Endodermal cell (in vitro differentiated cells): ENCODE data around the gene PPP2CA. TPM values are rescaled to one million over a fixed set of nuclear protein-coding genes. Genes with fewer than 3 reads are reported as not detected.
A peak's percentile ranks its signal among the peaks of the same experiment; 100 is the strongest.

Source experiments
- DNase-seq: peaks from one replicate; pipeline ENCODE4 v3.0.0-alpha.2; 2017
- H3K27ac ChIP-seq: 2 replicates; pipeline ENCODE4 v1.5.1; 2013; ENCODE audit warnings: mild to moderate bottlenecking, low read depth, low read length, moderate library complexity
- H3K27me3 ChIP-seq: 2 replicates; pipeline ENCODE4 v1.6.1; 2013; ENCODE audit warnings: mild to moderate bottlenecking, low read length, moderate library complexity; ENCODE audit not compliant: insufficient read depth, control insufficient read depth, poor library complexity, severe bottlenecking
- H3K36me3 ChIP-seq: 2 replicates; pipeline ENCODE4 v1.7.0; 2013; ENCODE audit warnings: mild to moderate bottlenecking, low read length, moderate library complexity; ENCODE audit not compliant: control insufficient read depth, insufficient read depth
- H3K4me1 ChIP-seq: one replicate; pipeline ENCODE4 v1.7.0; 2013; ENCODE audit warnings: low read length; ENCODE audit not compliant: control insufficient read depth, insufficient read depth
- H3K4me3 ChIP-seq: 2 replicates; pipeline ENCODE4 v1.5.1; 2013; ENCODE audit warnings: mild to moderate bottlenecking, low read length, moderate library complexity
- H3K9ac ChIP-seq: 2 replicates; pipeline ENCODE4 v1.6.1; 2013; ENCODE audit warnings: mild to moderate bottlenecking, low read length, moderate library complexity; ENCODE audit not compliant: poor library complexity, severe bottlenecking; ENCODE audit errors: extremely low read depth
- H3K9me3 ChIP-seq: 2 replicates; pipeline ENCODE4 v1.6.1; 2013; ENCODE audit warnings: mild to moderate bottlenecking, low read length, moderate library complexity; ENCODE audit not compliant: control insufficient read depth
- H3K27ac Mint-ChIP-seq: 2 replicates; pipeline ENCODE4 v1.8.0; 2020; ENCODE audit warnings: mixed read lengths
- H3K27me3 Mint-ChIP-seq: 2 replicates; pipeline ENCODE4 v1.8.0; 2021; ENCODE audit warnings: mild to moderate bottlenecking, mixed read lengths; ENCODE audit not compliant: insufficient read depth
- H3K36me3 Mint-ChIP-seq: 2 replicates; pipeline ENCODE4 v1.8.0; 2020; ENCODE audit warnings: low read depth, mixed read lengths
- H3K4me1 Mint-ChIP-seq: 2 replicates; pipeline ENCODE4 v1.8.0; 2020; ENCODE audit warnings: mixed read lengths
- H3K4me3 Mint-ChIP-seq: 2 replicates; pipeline ENCODE4 v1.8.0; 2020; ENCODE audit warnings: mild to moderate bottlenecking, moderate library complexity, mixed read lengths
- H3K9me3 Mint-ChIP-seq: 2 replicates; pipeline ENCODE4 v1.8.0; 2020; ENCODE audit warnings: mild to moderate bottlenecking, mixed read lengths
- WGBS, 2 experiments: methylation state at CpG; one replicate each; pipeline versions ENCODE4 v1.1.5 to v1.1.7; 2013; ENCODE audit warnings: missing lambda C conversion rate in 2 of 2, mixed read lengths in 1 of 2; ENCODE audit not compliant: insufficient coverage in 1 of 2, insufficient read length in 1 of 2; 5-methylcytosine and 5-hydroxymethylcytosine counted together
- total RNA-seq, 2 donors: library from RNA; stranded (reverse); fragmentation: NEBNext Ultra II Directional in 1 of 2; extraction: Animal tissue kit (Norgen Biotek cat#: 25700) in 1 of 2; gene quantifications; 2 replicates in 1 of 2; 3 replicates in 1 of 2; pipeline ENCODE4 v1.2.1, GENCODE V29; 2021
- TF ChIP-seq, protein P1 (sequence below): fragments of 200-600 bp; sonication (generic); conservative IDR thresholded peaks from 2 replicates; pipeline ENCODE4 v1.5.0; 2021; ENCODE audit warnings: antibody characterized with exemption, mild to moderate bottlenecking

PPP2CA gene
- total RNA-seq, 2 donors from 2014 or later, result 174 to 185 TPM

DNA sequence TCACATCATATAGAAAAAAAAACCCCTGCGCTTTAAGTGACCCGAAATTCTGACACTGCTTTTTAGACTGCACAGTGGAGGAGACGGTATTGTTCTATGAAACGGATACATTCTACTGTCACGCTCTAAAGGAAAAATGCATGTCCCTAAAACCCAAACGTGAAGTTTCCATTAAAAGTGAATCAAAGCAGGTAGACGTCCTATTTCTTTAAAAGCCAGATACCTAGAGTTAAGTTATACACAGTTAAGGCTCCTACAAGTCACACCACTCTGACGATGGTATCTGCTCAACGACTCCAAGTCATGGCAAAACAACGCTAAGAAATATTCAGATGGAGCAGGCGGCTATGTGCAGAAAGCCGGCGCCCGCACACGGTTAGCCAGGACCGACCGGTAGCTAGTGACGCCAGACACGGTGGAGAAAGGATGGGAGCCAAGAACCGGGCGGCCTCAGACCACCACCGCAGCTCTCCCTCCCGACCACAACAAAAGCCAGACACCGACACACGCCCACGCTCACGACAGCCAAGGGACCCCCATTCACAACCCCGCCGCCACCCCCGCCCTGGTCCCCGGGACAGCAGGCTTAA, 49.9 kb downstream of the PPP2CA start:
- H3K27me3 Mint-ChIP-seq, result no peaks in the 10 kb centered on the region
- peak overlapping the region; percentile 98 for H3K4me3 Mint-ChIP-seq
- Histone ChIP-seq H3K27ac (peak overlapping the region; percentile 99), H3K36me3 (peaks cover 27% of the 10 kb centered on the region), H3K9ac (peak overlapping the region; percentile 99), H3K27me3 (no peaks in the 10 kb centered on the region), H3K4me1 (no peaks in the 10 kb centered on the region), H3K4me3 (peak overlapping the region; percentile 98), H3K9me3 (no peaks in the 10 kb centered on the region)
- peak overlapping the region; percentile 98 for H3K27ac Mint-ChIP-seq
- TF ChIP-seq, protein P1, sequence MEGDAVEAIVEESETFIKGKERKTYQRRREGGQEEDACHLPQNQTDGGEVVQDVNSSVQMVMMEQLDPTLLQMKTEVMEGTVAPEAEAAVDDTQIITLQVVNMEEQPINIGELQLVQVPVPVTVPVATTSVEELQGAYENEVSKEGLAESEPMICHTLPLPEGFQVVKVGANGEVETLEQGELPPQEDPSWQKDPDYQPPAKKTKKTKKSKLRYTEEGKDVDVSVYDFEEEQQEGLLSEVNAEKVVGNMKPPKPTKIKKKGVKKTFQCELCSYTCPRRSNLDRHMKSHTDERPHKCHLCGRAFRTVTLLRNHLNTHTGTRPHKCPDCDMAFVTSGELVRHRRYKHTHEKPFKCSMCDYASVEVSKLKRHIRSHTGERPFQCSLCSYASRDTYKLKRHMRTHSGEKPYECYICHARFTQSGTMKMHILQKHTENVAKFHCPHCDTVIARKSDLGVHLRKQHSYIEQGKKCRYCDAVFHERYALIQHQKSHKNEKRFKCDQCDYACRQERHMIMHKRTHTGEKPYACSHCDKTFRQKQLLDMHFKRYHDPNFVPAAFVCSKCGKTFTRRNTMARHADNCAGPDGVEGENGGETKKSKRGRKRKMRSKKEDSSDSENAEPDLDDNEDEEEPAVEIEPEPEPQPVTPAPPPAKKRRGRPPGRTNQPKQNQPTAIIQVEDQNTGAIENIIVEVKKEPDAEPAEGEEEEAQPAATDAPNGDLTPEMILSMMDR, result no peak
- 0 to 1% methylated on average over 7 to 31 of the region's 31 CpGs for WGBS, 2 experiments
- no peaks in the 10 kb centered on the region for H3K9me3 Mint-ChIP-seq
- peaks cover 15% of the 10 kb centered on the region for H3K4me1 Mint-ChIP-seq
- no peak for DNase-seq
- H3K36me3 Mint-ChIP-seq, result peaks cover 30% of the 10 kb centered on the region

DNA sequence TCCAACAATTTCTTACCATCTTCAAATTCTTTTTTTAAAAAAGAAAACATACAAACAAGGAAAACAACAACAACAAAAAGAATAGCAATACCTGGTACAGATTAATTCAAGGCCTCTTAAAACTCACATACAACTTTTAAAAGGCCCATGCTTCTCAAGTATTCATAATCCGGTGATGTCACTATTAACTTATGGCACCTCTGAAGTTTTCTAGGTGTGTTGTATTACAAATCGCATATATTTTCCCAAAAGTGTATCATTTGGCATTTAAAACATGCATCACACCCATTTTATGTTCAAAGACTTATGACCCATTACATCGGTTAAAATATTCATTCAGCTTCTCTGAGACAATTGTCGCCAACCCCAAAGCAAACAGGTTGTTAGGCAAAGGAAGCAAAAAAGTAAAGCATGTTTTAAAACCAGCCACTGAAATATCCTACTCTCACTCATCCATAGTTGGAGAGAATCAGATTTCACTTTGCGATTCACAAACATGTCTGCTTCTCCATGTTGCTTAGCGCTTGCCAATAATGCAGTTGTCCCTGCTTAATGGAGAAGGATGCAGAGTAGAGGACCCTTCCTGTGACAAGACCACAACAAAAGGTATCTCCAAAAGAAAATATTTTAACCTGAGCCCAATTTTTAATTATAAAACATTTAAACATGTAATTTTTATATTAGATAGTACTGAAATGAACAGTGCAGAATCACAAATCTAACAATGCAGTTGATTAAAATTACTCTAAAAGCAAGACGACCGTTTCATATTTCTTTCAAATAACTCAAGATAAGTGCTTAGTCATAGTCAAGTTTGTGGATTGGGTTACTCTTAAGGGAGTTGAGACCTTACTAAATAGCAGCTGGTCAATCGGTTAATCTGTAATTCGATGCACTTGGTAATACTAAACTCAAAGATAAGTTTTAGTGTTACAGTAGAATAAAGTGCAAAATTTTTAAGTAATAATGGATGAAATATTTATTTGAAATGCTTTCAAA, 50.7 kb downstream of the PPP2CA start:
- Mint-ChIP-seq H3K36me3 (peaks cover 38% of the 10 kb centered on the region), H3K4me3 (peak overlapping the region; percentile 98), H3K9me3 (no peaks in the 10 kb centered on the region), H3K27ac (peak overlapping the region; percentile 89), H3K27me3 (no peaks in the 10 kb centered on the region), H3K4me1 (peaks cover 15% of the 10 kb centered on the region)
- Histone ChIP-seq H3K27me3 (no peaks in the 10 kb centered on the region), H3K36me3 (peaks cover 36% of the 10 kb centered on the region), H3K4me3 (peak overlapping the region; percentile 98), H3K27ac (peak overlapping the region; percentile 99), H3K4me1 (no peaks in the 10 kb centered on the region), H3K9me3 (no peaks in the 10 kb centered on the region), H3K9ac (peak overlapping the region; percentile 99)
- WGBS, 2 experiments, result 36 to 38% methylated on average over 3 to 10 of the region's 10 CpGs
- TF ChIP-seq, protein P1, result no peak
- no peak for DNase-seq

DNA sequence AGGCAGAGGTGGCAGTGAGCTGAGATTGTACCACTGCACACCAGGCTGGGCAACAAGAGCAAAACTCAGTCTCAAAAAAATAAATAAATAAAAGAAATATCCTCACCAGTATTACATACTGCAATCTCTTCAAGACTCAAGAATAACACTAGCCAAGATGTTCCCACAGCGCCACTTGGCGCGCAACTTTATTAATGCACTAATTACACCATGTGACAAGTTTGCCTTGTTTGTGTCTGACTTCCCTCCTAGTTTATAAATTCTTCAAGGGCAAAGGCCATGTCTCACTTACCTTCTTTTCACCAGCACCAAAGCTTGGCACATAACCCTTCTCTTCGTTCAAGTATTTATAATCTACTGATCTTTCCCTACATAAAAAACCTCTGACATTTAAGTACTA, 53.9 kb downstream of the PPP2CA start:
- Mint-ChIP-seq H3K4me1 (peaks cover 11% of the 10 kb centered on the region), H3K9me3 (no peaks in the 10 kb centered on the region), H3K4me3 (no peak overlapping the region), H3K27me3 (no peaks in the 10 kb centered on the region), H3K36me3 (peaks cover 63% of the 10 kb centered on the region), H3K27ac (no peak overlapping the region)
- WGBS, 2 experiments, result 94 to 96% methylated on average over 4 of the region's 4 CpGs
- TF ChIP-seq, protein P1, result no peak
- Histone ChIP-seq H3K27ac (no peak overlapping the region), H3K4me1 (no peaks in the 10 kb centered on the region), H3K36me3 (peaks cover 63% of the 10 kb centered on the region), H3K9ac (no peak overlapping the region), H3K9me3 (no peaks in the 10 kb centered on the region), H3K27me3 (no peaks in the 10 kb centered on the region), H3K4me3 (no peak overlapping the region)
- no peak for DNase-seq
